LNCAP (cell line): Measurements from ENCODE around the gene SCRN1.

ENCODE experiments used
- TF ChIP-seq, protein P1 (sequence below): fragments of 450-650 bp; IDR thresholded peaks from 2 replicates; pipeline ENCODE4 v1.5.1; 2017; ENCODE audit warnings: mild to moderate bottlenecking

SCRN1 gene

DNA sequence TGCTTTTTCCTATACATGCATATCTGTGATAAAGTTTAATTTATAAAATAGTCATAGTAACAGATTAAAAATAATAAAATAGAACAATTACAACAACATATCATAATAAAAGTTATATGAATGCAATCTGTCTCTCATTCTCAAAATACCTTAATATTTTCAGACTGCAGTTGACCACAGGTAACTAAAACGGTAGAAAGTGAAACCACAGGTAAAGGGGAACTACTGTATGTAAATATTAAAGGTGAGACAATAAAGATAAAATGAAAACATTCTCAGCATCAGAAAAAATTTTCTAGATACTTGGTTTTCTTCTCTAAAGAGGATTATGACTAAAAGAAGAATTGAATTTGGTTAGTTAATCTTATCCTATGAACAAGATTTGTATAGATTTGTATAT, 30.9 kb upstream of the SCRN1 start:
- TF ChIP-seq, protein P1, sequence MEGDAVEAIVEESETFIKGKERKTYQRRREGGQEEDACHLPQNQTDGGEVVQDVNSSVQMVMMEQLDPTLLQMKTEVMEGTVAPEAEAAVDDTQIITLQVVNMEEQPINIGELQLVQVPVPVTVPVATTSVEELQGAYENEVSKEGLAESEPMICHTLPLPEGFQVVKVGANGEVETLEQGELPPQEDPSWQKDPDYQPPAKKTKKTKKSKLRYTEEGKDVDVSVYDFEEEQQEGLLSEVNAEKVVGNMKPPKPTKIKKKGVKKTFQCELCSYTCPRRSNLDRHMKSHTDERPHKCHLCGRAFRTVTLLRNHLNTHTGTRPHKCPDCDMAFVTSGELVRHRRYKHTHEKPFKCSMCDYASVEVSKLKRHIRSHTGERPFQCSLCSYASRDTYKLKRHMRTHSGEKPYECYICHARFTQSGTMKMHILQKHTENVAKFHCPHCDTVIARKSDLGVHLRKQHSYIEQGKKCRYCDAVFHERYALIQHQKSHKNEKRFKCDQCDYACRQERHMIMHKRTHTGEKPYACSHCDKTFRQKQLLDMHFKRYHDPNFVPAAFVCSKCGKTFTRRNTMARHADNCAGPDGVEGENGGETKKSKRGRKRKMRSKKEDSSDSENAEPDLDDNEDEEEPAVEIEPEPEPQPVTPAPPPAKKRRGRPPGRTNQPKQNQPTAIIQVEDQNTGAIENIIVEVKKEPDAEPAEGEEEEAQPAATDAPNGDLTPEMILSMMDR: no peak

DNA sequence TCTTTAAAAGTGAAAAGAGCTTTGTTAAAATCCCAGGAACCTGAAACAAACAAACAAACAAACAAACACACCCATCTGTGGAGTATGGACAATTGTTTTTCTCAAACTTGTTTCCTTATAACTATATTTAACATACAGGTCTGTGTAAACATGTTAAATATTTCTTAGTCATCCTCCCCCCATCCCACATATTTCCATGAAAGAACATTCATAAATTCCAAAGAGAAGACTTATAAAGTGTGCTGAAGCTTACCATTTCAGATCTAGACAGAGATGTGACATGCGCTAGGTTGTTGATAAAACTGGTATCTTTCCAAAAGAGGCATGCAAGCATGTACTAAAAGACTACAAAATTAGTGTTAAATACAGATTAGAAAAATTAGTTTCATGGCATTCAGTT, 30.4 kb upstream of the SCRN1 start:
- TF ChIP-seq, protein P1: no peak

DNA sequence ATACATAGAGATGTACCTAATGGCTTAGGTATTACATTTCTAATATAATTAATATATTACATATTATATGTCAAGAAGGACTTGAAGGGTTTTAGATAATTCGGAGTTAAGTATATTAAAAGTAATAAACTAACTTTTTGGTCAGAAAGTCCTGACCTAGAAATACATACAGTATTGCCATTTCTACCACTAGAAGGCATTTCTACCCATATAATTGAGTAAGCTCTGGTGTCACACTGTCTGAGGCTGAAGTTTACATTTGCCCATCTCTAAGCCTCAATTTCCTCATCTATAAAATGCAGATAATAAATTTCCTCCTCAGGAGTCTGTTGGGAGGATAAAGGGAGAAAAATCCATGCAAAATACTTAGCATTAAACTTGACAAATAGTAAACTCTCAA, 29.8 kb upstream of the SCRN1 start:
- TF ChIP-seq, protein P1: peak; percentile 22; the same call in 1 of the 2 replicates

DNA sequence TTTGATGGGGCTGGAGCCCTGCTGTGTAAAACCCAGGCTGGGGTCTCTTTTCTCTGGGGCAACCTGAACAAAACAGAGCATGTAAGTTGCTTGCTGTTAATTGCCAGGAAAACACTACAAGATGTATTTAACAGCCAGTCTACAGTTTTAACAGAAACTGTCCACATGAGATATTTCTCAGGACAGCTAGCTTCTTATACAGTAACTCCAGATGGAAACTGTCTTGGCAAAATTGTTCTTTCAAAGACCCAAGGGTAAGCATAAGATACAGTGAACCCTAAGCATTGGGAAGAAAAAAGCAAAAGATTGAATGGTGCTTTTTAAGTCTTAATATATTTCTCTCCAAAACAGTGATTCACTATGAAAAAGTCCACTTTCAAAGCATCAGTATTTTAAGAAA, 28.9 kb upstream of the SCRN1 start:
- TF ChIP-seq, protein P1: no peak

DNA sequence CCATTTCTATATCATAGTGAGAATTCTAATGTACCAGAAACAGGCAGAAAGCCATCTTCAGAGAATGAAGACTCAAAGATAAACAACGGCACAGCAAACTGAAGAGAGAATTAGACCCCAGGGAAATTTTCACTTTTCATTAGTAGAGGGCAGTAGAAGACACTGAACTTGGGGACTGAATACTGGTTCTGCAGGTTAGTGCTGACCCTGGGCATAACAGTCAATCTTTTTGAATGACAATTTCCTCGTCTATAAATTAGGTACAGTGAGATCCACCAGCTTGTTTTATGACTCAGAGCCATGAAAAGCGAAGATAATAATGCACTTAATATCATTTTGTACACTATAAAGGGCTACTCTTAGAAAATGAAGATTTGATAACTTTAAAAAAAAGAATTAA, 23.2 kb upstream of the SCRN1 start:
- TF ChIP-seq, protein P1: no peak

DNA sequence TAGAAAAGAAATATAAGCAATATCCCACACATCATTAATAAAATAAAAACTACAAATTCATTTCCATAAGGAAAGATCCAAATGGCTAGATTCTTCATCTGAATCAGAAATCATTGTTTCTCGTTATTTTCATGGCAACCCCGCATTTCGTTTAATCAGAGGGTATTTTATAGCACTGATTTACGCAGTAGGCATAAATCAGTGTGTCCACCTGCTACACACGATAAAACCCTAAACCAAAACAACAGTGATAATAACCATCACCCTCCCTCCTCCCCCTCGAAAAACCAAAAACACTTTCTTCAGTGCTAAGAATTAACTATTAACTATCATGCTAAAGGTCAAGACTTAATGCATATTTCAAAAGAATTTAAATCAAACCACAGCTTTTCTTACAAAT, 20.4 kb upstream of the SCRN1 start:
- TF ChIP-seq, protein P1: no peak

DNA sequence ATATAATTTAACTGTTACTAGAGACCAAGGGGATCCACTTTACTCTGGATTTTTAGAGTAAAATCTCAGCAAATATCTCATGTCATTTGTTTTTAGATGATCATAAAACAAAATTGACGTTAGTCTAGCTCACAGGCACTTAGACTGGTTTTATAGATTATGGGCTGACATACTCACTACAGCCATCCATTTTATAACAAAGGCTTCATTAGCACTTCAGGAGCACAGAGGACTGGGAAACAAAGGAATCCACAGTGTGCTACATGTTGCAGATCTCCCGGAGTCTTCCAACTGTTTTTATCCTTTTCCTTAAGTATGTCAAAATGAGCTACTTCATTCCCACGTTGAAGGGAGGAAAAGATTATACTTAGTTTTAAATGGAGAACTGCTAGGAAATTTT, 15.9 kb upstream of the SCRN1 start:
- TF ChIP-seq, protein P1: no peak

DNA sequence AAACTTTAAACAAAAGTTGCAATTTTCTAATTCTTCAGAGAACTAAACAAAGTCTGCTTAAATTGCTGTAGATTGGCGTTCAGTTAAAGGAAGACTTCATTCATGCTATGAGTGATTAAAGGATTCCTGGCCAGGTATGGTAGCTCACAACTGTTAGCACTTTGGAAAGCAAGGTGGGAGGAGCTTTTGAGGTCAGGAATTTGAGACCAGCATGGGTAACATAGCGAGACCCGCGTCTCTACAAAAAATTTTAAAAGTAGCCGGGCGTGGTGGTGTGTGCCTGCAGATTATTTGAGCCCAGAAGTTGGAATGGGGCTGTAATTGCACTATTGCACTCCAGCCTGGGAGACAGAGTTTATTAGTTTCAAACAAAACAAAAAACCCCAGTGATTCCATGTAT, 13.5 kb upstream of the SCRN1 start:
- TF ChIP-seq, protein P1: no peak
